K562 (cell line): Measurements from ENCODE around the gene LRRC15. TPM values are rescaled to one million over a fixed set of nuclear protein-coding genes. Genes with fewer than 3 reads are reported as not detected.

Experiments used
- ATAC-seq: fragments of 200-7000 bp; cut with Tn5 transposase; 3 replicates; pipeline ENCODE4 v1.9.1; 2020; ENCODE audit warnings: moderate library complexity
- BruUV-seq: library from RNA; stranded (reverse); fragments of 400-500 nt; replicated peaks from 2 replicates; lab custom pipeline; 2021; lab: Mats Ljungman, UMichigan
- CTCF ChIA-PET: fragments of 300-600 bp; formaldehyde crosslinking; extraction: SDS; loops from one replicate; lab custom pipeline; 2021; ENCODE audit warnings: low intra/inter-chr PET ratio; lab: Yijun Ruan, JAX
- POLR2A ChIA-PET: fragments of 300-600, 350-650 bp; sonication (Branson Sonifier 250); formaldehyde crosslinking; extraction: SDS; loops from one replicate; lab custom pipeline; 2021; ENCODE audit warnings: antibody characterized with exemption, inconsistent platforms; lab: Yijun Ruan, JAX
- DNase-seq, 4 experiments: peaks; one replicate each; pipeline versions ENCODE4 v3.0.0 to v3.0.0-alpha.2; 2011 to 2018; ENCODE audit warnings: low spot score in 3 of 4, mixed read lengths in 3 of 4; ENCODE audit errors: extremely low read depth in 1 of 4
- FAIRE-seq: peaks from 2 replicates; lab custom pipeline; 2011; peaks lifted over from hg19 to GRCh38; lab: Jason Lieb, UNC
- H2AFZ ChIP-seq: 2 replicates; pipeline ENCODE4 v1.6.0; 2011; ENCODE audit warnings: low read depth, low read length, control low read depth, inconsistent platforms
- H3K27ac ChIP-seq: fragments of 200-600 bp; 3 replicates; pipeline ENCODE4 v1.8.0; 2011; ENCODE audit warnings: low read depth, mild to moderate bottlenecking, control low read depth, inconsistent platforms, low read length, moderate library complexity, mixed read lengths; ENCODE audit errors: extremely low read depth
- H3K27me3 ChIP-seq, 2 experiments: fragments of 300-600 bp in 1 of 2; 2 replicates in 1 of 2; 3 replicates in 1 of 2; pipeline versions ENCODE4 v1.6.0 to v1.8.0; 2011; ENCODE audit warnings: inconsistent platforms in 2 of 2, low read length in 2 of 2, mild to moderate bottlenecking in 1 of 2, mixed read lengths in 1 of 2, moderate library complexity in 1 of 2; ENCODE audit not compliant: control insufficient read depth in 2 of 2, insufficient read depth in 2 of 2
- H3K36me3 ChIP-seq: fragments of 300-600 bp; 3 replicates; pipeline ENCODE4 v1.8.0; 2011; ENCODE audit warnings: mild to moderate bottlenecking, low read length, inconsistent platforms; ENCODE audit not compliant: control insufficient read depth, insufficient read depth
- H3K4me1 ChIP-seq, 2 experiments: fragments of 200-600 bp in 1 of 2; replicated peaks in 1 of 2; 2 replicates in 1 of 2; 3 replicates in 1 of 2; pipeline versions ENCODE4 v1.5.1 to v1.8.0; 2011; ENCODE audit warnings: inconsistent platforms in 2 of 2, low read length in 2 of 2, mild to moderate bottlenecking in 1 of 2, mixed read lengths in 1 of 2, moderate library complexity in 1 of 2; ENCODE audit not compliant: control insufficient read depth in 2 of 2, insufficient read depth in 2 of 2
- H3K4me2 ChIP-seq: 2 replicates; pipeline ENCODE4 v1.6.1; 2011; ENCODE audit warnings: low read length, control low read depth, inconsistent platforms, mixed read lengths; ENCODE audit not compliant: insufficient read depth
- H3K4me3 ChIP-seq: fragments of 200-600 bp; sonication (generic), shearing (Covaris generic); 2 replicates; pipeline ENCODE4 v1.5.1; 2016; ENCODE audit warnings: control low read depth, inconsistent platforms
- H3K79me2 ChIP-seq: fragments of 200-600 bp; 3 replicates; pipeline ENCODE4 v1.8.0; 2011; ENCODE audit warnings: low read length, inconsistent platforms; ENCODE audit not compliant: control insufficient read depth, insufficient read depth
- H3K9ac ChIP-seq, 2 experiments: 2 replicates each; pipeline versions ENCODE4 v1.6.0 to v1.6.1; 2011; ENCODE audit warnings: low read depth in 2 of 2, low read length in 2 of 2, control low read depth in 1 of 2, inconsistent platforms in 1 of 2, mild to moderate bottlenecking in 1 of 2, mixed read lengths in 1 of 2; ENCODE audit not compliant: insufficient read depth in 1 of 2
- H3K9me1 ChIP-seq: one replicate; pipeline ENCODE4 v1.6.0; 2011; ENCODE audit warnings: inconsistent platforms, mild to moderate bottlenecking, low read length, moderate library complexity; ENCODE audit not compliant: control insufficient read depth, insufficient read depth
- H3K9me3 ChIP-seq: replicated peaks from 2 replicates; pipeline ENCODE4 v1.5.1; 2011; ENCODE audit warnings: low read depth, low read length, inconsistent platforms; ENCODE audit not compliant: control insufficient read depth, insufficient read depth
- H4K20me1 ChIP-seq: replicated peaks from 2 replicates; pipeline ENCODE4 v1.6.1; 2011; ENCODE audit warnings: low read length, inconsistent platforms, mixed read lengths; ENCODE audit not compliant: control insufficient read depth, insufficient read depth
- ELF1 ChIP-seq: fragments of 200-800 bp; sonication (Bioruptor generic); IDR thresholded peaks from 2 replicates; pipeline ENCODE4 v1.6.1; 2016; ENCODE audit warnings: missing genetic modification characterization, missing compliant biosample characterization
- FOXK2 ChIP-seq, 2 experiments: fragments of 450-650 bp; IDR thresholded peaks in 1 of 2; conservative IDR thresholded peaks in 1 of 2; 2 replicates each; pipeline ENCODE4 v1.6.1; 2016; ENCODE audit warnings: low read depth in 2 of 2, mild to moderate bottlenecking in 1 of 2
- NFIX ChIP-seq: fragments of 250-450 bp; sonication (Bioruptor Pico); IDR thresholded peaks from 2 replicates; pipeline ENCODE4 v1.4.0; 2020; ENCODE audit warnings: low read depth, mild to moderate bottlenecking, moderate library complexity
- NFYB ChIP-seq: IDR thresholded peaks from 2 replicates; pipeline ENCODE4 v1.6.1; 2011; ENCODE audit warnings: mild to moderate bottlenecking, moderate library complexity; ENCODE audit not compliant: insufficient read length; ENCODE audit errors: extremely low read depth
- PHTF2 ChIP-seq: fragments of 250-450 bp; sonication (Bioruptor Pico); IDR thresholded peaks from 2 replicates; pipeline ENCODE4 v1.5.0; 2021; ENCODE audit warnings: mild to moderate bottlenecking
- RBBP5 ChIP-seq: fragments of 200-600 bp; sonication (generic); IDR thresholded peaks from 2 replicates; pipeline ENCODE4 v1.6.1; 2012; ENCODE audit warnings: borderline replicate concordance, mild to moderate bottlenecking, low read length, control low read depth, inconsistent platforms; ENCODE audit not compliant: insufficient read depth, poor library complexity, severe bottlenecking
- RFX7 ChIP-seq: fragments of 250-450 bp; sonication (Bioruptor Pico); IDR thresholded peaks from 2 replicates; pipeline ENCODE4 v1.5.1; 2021; ENCODE audit warnings: mild to moderate bottlenecking
- SMARCC2 ChIP-seq: fragments of 450-650 bp; IDR thresholded peaks from 2 replicates; pipeline ENCODE4 v1.6.1; 2017; ENCODE audit warnings: antibody characterized with exemption, moderate library complexity, mild to moderate bottlenecking, low read depth
- SPI1 ChIP-seq: IDR thresholded peaks from 2 replicates; pipeline ENCODE4 v1.6.1; 2011; ENCODE audit warnings: low read depth, low read length, control low read depth, borderline replicate concordance
- TCF7 ChIP-seq: sonication (generic); IDR thresholded peaks from 2 replicates; pipeline ENCODE4 v1.6.1; 2016; ENCODE audit warnings: antibody characterized with exemption, borderline replicate concordance
- ZNF780A ChIP-seq: fragments of 250-450 bp; sonication (Bioruptor Pico); IDR thresholded peaks from 2 replicates; pipeline ENCODE4 v1.5.0; 2021; ENCODE audit warnings: mild to moderate bottlenecking
- WGBS: fragments of 100-300 bp; shearing (Covaris generic); methylation state at CpG from one replicate; pipeline ENCODE4 v1.1.6; 2016; ENCODE audit warnings: low coverage, mixed read lengths; ENCODE audit not compliant: insufficient coverage; ENCODE audit errors: missing lambda C conversion rate; 5-methylcytosine and 5-hydroxymethylcytosine counted together
- in situ Hi-C: fragments of 300-500 bp; cut with MboI; formaldehyde crosslinking; loops from 4 replicates; pipeline ENCODE4 v1.15.0; 2018; ENCODE audit warnings: inconsistent platforms, mixed read lengths
- intact Hi-C: fragments of 100-400 bp; cut with micrococcal nuclease; formaldehyde crosslinking; loops from 2 replicates; pipeline ENCODE4 v1.14.2; 2022
- polyA plus RNA-seq, 8 experiments: library from polyadenylated mRNA; depleted of rRNA in 4 of 8; stranded (reverse) in 5 of 8; unstranded in 3 of 8; fragments of >200 nt; fragmentation: Nextera tagmentation in 2 of 8; fragmentation: Illumina TruSeq in 1 of 8; extraction: Ambion mirVana in 2 of 8; extraction: Trizol in 1 of 8; gene quantifications; 2 replicates each; pipeline versions ENCODE4 v1.2.1 to v1.2.3, GENCODE V29; 2011 to 2014; ENCODE audit warnings: inconsistent platforms in 1 of 8, missing spikeins in 1 of 8
- total RNA-seq, 7 experiments: library from RNA; depleted of rRNA in 6 of 7; stranded (reverse); fragments of >200 nt in 6 of 7; fragmentation: Illumina TruSeq in 2 of 7; extraction: Trizol in 2 of 7; gene quantifications; 2 replicates each; pipeline versions ENCODE4 v1.2.1 to v1.2.3, GENCODE V29; 2011 to 2021; ENCODE audit warnings: low replicate concordance in 1 of 7
- TF ChIP-seq, protein P1 (sequence below): sonication (generic); formaldehyde crosslinking; IDR thresholded peaks from 2 replicates; pipeline ENCODE4 v1.8.0; 2022; ENCODE audit warnings: mild to moderate bottlenecking, low read depth, missing genetic modification reagents

LRRC15 gene
- total and polyA plus RNA-seq, 9 of the 15 experiments (the other 6 are each of a cell fraction or from before 2014, with no cell fraction given): not detected

DNA sequence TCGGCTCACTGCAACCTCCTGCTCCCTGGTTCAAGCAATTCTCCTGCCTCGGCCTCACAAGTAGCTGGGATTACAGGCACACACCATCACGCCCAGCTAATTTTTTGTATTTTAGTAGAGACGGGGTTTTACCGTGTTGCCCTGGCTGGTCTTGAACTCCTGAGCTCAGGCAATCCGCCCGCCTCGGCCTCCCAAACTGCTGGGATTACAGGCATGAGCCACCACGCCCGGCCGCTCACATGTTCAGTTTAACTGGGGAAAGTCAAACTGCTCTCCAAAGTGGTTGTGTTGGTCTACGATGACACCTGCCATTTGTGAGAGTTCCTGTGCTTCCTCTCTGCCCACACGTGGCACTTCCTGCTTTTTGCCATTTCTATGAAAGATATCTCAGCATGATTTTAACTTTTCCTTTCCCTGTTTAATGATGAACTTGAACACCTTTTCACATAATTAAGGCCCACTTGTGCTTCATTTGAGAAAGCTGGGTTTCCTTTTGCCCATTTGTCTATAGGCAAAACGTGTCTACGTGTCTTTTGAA is 30.4 kb upstream of the LRRC15 start:
- Histone ChIP-seq H3K36me3 (peaks cover 13% of the 10 kb centered on the region; the same call in 1 of the 3 replicates), H3K9ac (no peak overlapping the region), H2AFZ (no peak overlapping the region), H3K9me3 (no peaks in the 10 kb centered on the region), H4K20me1 (no peaks in the 10 kb centered on the region), H3K79me2 (no peaks in the 10 kb centered on the region), H3K27ac (no peak overlapping the region), H3K4me3 (no peak overlapping the region), H3K9me1 (no peaks in the 10 kb centered on the region), H3K27me3 (no peaks in the 10 kb centered on the region), H3K4me1 (peaks cover 5 to 25% of the 10 kb centered on the region in 2 experiments; a peak in 4 of 5 replicates), H3K4me2 (no peak overlapping the region)
- no peak for DNase-seq
- BruUV-seq: no TSS peak
- intact Hi-C loops: no loop called here
- ChIA-PET POLR2A (interaction anchor here (1.3 kb wide), 1 partner anchor 8 kb away, joined by 3 read pairs; no protein-coding TSS in a partner anchor), CTCF (no interaction called here)
- TF ChIP-seq NFYB (no peak), SMARCC2 (no peak), SPI1 (peak; percentile 67; the same call in 1 of the 2 replicates)
- in situ Hi-C loops: loop anchor here (5.0 kb wide), 1 partner anchor 63 kb away; no protein-coding TSS in a partner anchor
- no peak for FAIRE-seq
- ATAC-seq: no peak
- 55% methylated on average over 15 of the region's 15 CpGs for WGBS

- in situ Hi-C loops: no loop called here
- FAIRE-seq (no peak), ATAC-seq (no peak), DNase-seq (no peak)
- Histone ChIP-seq H3K36me3 (peaks cover 7% of the 10 kb centered on the region; the same call in 1 of the 3 replicates), H3K79me2 (no peaks in the 10 kb centered on the region), H3K4me3 (no peak within 1 kb of the TSS), H3K27me3 (no peaks in the 10 kb centered on the region), H3K27ac (no peak within 1 kb of the TSS), H2AFZ (no peak within 1 kb of the TSS), H4K20me1 (no peaks in the 10 kb centered on the region), H3K4me2 (no peak within 1 kb of the TSS), H3K9me1 (no peaks in the 10 kb centered on the region), H3K4me1 (peaks cover 5 to 25% of the 10 kb centered on the region in 2 experiments; a peak in 4 of 5 replicates), H3K9me3 (no peaks in the 10 kb centered on the region), H3K9ac (no peak within 1 kb of the TSS)
- BruUV-seq: no TSS peak
- WGBS: 12% methylated on average over 2 of the region's 2 CpGs
- intact Hi-C loops: no loop called here
- POLR2A ChIA-PET: interaction anchor here (1.1 to 2.0 kb wide), 3 partner anchors 8 to 13 kb away, joined by 3 to 4 read pairs (median 3); no protein-coding TSS in a partner anchor
- CTCF ChIA-PET: no interaction called here
- TF ChIP-seq ZNF780A (CRISPR knock-in tag) (no peak), RFX7 (no peak), PHTF2 (no peak), FOXK2 (conservative IDR thresholded peaks at IDR 0.05 in 1 of 2, IDR thresholded peaks at IDR 0.05 in 1 of 2; ENCODE audit: low read depth in 2 of 2) (no peak), TCF7 (no peak), RBBP5 (no peak), NFIX (CRISPR knock-in tag) (no peak), ELF1 (tag) (no peak)
- TF ChIP-seq, protein P1, sequence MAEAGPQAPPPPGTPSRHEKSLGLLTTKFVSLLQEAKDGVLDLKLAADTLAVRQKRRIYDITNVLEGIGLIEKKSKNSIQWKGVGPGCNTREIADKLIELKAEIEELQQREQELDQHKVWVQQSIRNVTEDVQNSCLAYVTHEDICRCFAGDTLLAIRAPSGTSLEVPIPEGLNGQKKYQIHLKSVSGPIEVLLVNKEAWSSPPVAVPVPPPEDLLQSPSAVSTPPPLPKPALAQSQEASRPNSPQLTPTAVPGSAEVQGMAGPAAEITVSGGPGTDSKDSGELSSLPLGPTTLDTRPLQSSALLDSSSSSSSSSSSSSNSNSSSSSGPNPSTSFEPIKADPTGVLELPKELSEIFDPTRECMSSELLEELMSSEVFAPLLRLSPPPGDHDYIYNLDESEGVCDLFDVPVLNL (CRISPR knock-in tag): no peak
Measured at GRCh38 chr3:194399166-194399565, 29.6 kb upstream of the LRRC15 start, which contains the start of gene GP5. TSS of gene GP5 (minus strand) at chr3:194399266. CDS start at chr3:194398282, 984 bp downstream.
